Measurements from ENCODE around the gene ADGRV1. TPM values are rescaled to one million over a fixed set of nuclear protein-coding genes. Genes with fewer than 3 reads are reported as not detected.

ADGRV1 gene
- total and polyA plus RNA-seq, 12 donors, result 0.03 to 1.4 (median 0.44) TPM; not detected in 6

DNA sequence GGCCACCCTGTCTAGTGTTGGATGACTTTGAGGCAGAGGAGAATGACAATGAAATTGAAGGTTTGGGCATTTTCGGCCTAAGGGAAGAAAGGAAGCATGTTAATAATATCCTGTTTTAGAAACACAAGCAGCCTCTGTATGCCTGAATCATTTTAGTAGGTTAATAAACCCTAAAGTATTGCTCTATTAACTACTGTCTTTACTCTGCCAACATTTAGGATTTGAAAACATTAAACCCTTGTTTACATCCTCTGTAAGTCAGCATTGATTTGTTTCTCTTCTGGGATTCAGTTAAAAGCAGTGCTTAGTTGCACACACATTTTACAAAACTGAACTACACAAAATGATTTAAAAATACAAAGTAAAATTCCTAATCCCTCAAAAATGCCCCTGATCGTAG, 465.6 kb downstream of the ADGRV1 start:
- TF ChIP-seq, protein P1, sequence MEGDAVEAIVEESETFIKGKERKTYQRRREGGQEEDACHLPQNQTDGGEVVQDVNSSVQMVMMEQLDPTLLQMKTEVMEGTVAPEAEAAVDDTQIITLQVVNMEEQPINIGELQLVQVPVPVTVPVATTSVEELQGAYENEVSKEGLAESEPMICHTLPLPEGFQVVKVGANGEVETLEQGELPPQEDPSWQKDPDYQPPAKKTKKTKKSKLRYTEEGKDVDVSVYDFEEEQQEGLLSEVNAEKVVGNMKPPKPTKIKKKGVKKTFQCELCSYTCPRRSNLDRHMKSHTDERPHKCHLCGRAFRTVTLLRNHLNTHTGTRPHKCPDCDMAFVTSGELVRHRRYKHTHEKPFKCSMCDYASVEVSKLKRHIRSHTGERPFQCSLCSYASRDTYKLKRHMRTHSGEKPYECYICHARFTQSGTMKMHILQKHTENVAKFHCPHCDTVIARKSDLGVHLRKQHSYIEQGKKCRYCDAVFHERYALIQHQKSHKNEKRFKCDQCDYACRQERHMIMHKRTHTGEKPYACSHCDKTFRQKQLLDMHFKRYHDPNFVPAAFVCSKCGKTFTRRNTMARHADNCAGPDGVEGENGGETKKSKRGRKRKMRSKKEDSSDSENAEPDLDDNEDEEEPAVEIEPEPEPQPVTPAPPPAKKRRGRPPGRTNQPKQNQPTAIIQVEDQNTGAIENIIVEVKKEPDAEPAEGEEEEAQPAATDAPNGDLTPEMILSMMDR (IDR thresholded peaks at IDR 0.05), result no peak
- no peak for DNase-seq
- Histone ChIP-seq H3K4me1 (peaks cover 0 to 3% (median 0%) of the 10 kb centered on the region in 9 donors), H3K9me3 (no peaks in the 10 kb centered on the region), H3K27me3 (no peaks in the 10 kb centered on the region), H3K36me3 (no peaks in the 10 kb centered on the region), H3K4me3 (no peak overlapping the region), H3K27ac (no peak overlapping the region)
- no peak for ATAC-seq
- 73 to 79% methylated on average over 2 of the region's 2 CpGs for WGBS, 2 donors
- intact Hi-C loops (cut with DNase I), result loop anchor here in 1 of 10 donors (5.0 kb wide), 1 partner anchor 1008 kb away; no protein-coding TSS in a partner anchor

DNA sequence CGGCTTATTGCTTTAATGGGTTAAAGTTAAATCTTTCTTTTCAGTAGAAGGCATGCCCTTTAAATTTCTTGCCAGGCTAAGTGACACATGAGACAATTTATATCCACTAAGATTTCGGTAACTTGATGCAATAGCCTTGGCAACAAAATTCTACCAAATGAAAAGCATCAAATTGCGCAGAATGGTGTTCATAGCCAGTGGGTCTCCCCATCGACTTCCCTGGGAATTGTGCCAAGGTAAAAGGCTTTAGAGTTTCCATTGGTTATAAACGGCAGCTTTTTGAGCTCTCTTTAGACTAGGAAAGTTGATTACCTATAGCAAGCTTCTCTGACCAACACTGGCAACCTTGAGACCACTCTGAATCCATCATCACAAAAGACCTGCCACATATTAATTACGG, 466.1 kb downstream of the ADGRV1 start:
- H3K9me3 ChIP-seq, result no peaks in the 10 kb centered on the region
- no peak overlapping the region for H3K27ac ChIP-seq
- H3K27me3 ChIP-seq, result no peaks in the 10 kb centered on the region
- DNase-seq (no peak), ATAC-seq (peak in 2 of 8 donors; percentile 20 to 28)
- H3K36me3 ChIP-seq, result no peaks in the 10 kb centered on the region
- H3K4me1 ChIP-seq, result peaks cover 0 to 3% (median 0%) of the 10 kb centered on the region in 9 donors
- intact Hi-C loops (cut with DNase I), result loop anchor here in 1 of 10 donors (5.0 kb wide), 1 partner anchor 1008 kb away; no protein-coding TSS in a partner anchor
- H3K4me3 ChIP-seq, result no peak overlapping the region
- TF ChIP-seq, protein P1 (IDR thresholded peaks at IDR 0.05), result no peak
- 76 to 77% methylated on average over 6 of the region's 6 CpGs for WGBS, 2 donors

DNA sequence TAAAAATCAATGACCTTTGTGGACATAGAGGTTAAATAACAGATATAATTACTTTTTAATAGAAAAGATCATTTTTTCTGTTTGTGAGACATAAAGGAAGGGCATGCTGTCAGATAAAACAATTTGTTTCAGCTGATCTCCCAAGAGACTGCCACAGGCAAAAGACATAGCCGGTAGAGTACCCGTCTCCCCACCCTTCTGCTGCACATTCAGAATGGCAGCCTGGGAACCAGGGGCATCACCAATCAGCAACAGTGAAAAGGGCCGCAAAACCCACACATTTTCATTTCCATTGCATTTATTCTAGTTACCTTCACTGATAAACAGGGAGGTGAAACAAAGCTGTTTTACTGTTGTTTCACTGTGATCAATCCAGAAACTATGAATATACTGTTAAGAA, 466.9 kb downstream of the ADGRV1 start:
- Histone ChIP-seq H3K27ac (no peak overlapping the region), H3K9me3 (no peaks in the 10 kb centered on the region), H3K4me3 (no peak overlapping the region), H3K27me3 (no peaks in the 10 kb centered on the region), H3K4me1 (peaks cover 0 to 3% (median 0%) of the 10 kb centered on the region in 9 donors), H3K36me3 (no peaks in the 10 kb centered on the region)
- ATAC-seq, result no peak
- intact Hi-C loops (cut with DNase I), result no loop called here
- no peak for DNase-seq
- 88 to 93% methylated on average over 3 of the region's 3 CpGs for WGBS, 2 donors
- TF ChIP-seq, protein P1 (IDR thresholded peaks at IDR 0.05), result no peak

DNA sequence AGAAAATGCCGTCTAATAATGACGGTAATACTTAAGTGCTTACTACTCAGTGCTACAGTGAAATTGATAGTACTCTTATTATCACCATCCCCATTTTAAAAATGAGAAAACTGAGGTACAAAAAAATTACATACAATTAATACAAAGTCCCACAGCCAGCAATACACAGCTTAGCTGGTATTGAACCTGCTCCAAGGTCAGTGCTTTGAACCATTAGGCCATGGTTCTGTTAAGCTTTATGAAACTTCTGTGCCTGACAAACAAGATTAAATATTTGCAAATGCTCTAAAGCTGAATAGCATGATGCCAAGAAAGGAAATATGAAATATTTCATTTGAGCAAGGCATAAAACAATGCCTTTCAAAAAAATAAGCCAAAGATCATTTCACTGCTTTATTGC, 467.4 kb downstream of the ADGRV1 start:
- H3K27ac ChIP-seq, result no peak overlapping the region
- 95 to 98% methylated on average over 2 of the region's 2 CpGs for WGBS, 2 donors
- peaks cover 0 to 3% (median 0%) of the 10 kb centered on the region in 9 donors for H3K4me1 ChIP-seq
- no peak for DNase-seq
- no peak for ATAC-seq
- no peaks in the 10 kb centered on the region for H3K36me3 ChIP-seq
- no peaks in the 10 kb centered on the region for H3K27me3 ChIP-seq
- intact Hi-C loops (cut with DNase I), result no loop called here
- TF ChIP-seq, protein P1 (IDR thresholded peaks at IDR 0.05), result no peak
- H3K9me3 ChIP-seq, result no peaks in the 10 kb centered on the region
- H3K4me3 ChIP-seq, result no peak overlapping the region

Data from heart right ventricle (tissue), 16 donors.